Uterus (tissue), 4 donors: Measurements from ENCODE around the gene COL6A3. TPM values are rescaled to one million over a fixed set of nuclear protein-coding genes. Genes with fewer than 3 reads are reported as not detected.

ENCODE experiments used
- DNase-seq, 2 donors: peaks; one replicate each; pipeline ENCODE4 v3.0.0-alpha.2; 2019 to 2020
- H3K27ac ChIP-seq, 2 donors: fragments of 200-600 bp; sonication (generic); 1 replicate in 1 of 2; 2 replicates in 1 of 2; pipeline ENCODE4 v1.5.1; 2016 to 2018
- H3K27me3 ChIP-seq, 2 donors: fragments of 200-600 bp; sonication (generic); one replicate each; pipeline ENCODE4 v1.5.1; 2018 to 2019; ENCODE audit warnings: control low read depth in 1 of 2
- H3K36me3 ChIP-seq, 2 donors: fragments of 200-600 bp; sonication (generic); one replicate each; pipeline ENCODE4 v1.5.1; 2019; ENCODE audit warnings: control low read depth in 1 of 2
- H3K4me1 ChIP-seq, 2 donors: fragments of 200-600 bp; sonication (generic); one replicate each; pipeline ENCODE4 v1.5.1; 2018 to 2019; ENCODE audit warnings: control low read depth in 1 of 2
- H3K4me3 ChIP-seq, 2 donors: fragments of 200-600 bp; sonication (generic); 1 replicate in 1 of 2; 2 replicates in 1 of 2; pipeline ENCODE4 v1.5.1; 2018 to 2019; ENCODE audit warnings: mild to moderate bottlenecking in 1 of 2
- H3K9me3 ChIP-seq, 2 donors: fragments of 200-600 bp; sonication (generic); one replicate each; pipeline ENCODE4 v1.5.1; 2019; ENCODE audit warnings: control low read depth in 1 of 2
- CTCF ChIP-seq, 4 experiments: fragments of 200-600 bp in 2 of 4; fragments of 450-650 bp in 2 of 4; sonication (generic) in 2 of 4; IDR thresholded peaks; one replicate each; pipeline ENCODE4 v1.5.1; 2016 to 2019; ENCODE audit warnings: antibody characterized with exemption in 4 of 4, mild to moderate bottlenecking in 2 of 4, moderate library complexity in 1 of 4
- POLR2A ChIP-seq, 2 donors: fragments of 450-650 bp; IDR thresholded peaks; one replicate each; pipeline ENCODE4 v1.6.1; 2016; ENCODE audit warnings: antibody characterized with exemption in 2 of 2, mild to moderate bottlenecking in 1 of 2, moderate library complexity in 1 of 2
- intact Hi-C: fragments of 100-400 bp; cut with DNase I; formaldehyde crosslinking; loops from one replicate; pipeline ENCODE4 v1.15.1; 2023; ENCODE audit warnings: low total_unique reads
- total RNA-seq, 4 donors: library from RNA; depleted of rRNA in 3 of 4; stranded (reverse); fragments of >200 nt in 3 of 4; gene quantifications; one replicate each; pipeline versions ENCODE4 v1.1.0 to v1.2.4, GENCODE V29; 2014 to 2023
- donor health status: DM: yes; HTN: yes; CAD: no.

The COL6A3 gene
- total RNA-seq, 4 donors from 2014 or later, result 164 to 1,719 (median 447) TPM

DNA sequence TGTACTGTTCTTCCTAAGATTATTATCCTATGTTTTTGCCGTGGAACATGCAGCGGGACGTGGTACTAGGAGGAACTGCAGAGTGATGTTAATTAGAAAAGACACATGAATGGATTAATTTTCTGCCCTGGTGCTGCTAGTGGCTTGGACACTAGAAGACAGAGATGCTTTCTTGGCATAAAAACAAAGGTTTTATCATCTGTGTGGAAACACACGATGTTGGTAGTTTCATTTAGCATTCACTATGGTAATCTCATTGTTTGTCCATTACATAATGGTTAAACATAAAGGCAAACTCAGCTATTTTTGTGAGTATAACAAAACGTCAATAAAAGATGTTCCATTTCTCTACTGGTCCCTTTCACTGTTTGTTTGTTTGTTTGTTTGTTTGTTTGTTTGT is 22.8 kb downstream of the COL6A3 start:
- intact Hi-C loops, result no loop called here
- Histone ChIP-seq H3K4me1 (peaks cover 3 to 5% of the 10 kb centered on the region in 2 donors), H3K9me3 (no peaks in the 10 kb centered on the region), H3K27ac (peak overlapping the region; percentile 62 to 69), H3K36me3 (no peaks in the 10 kb centered on the region), H3K4me3 (no peak overlapping the region), H3K27me3 (no peaks in the 10 kb centered on the region)
- TF ChIP-seq POLR2A (IDR thresholded peaks at IDR 0.05), result no peak
- TF ChIP-seq CTCF (IDR thresholded peaks at IDR 0.05), result no peak
- no peak for DNase-seq

DNA sequence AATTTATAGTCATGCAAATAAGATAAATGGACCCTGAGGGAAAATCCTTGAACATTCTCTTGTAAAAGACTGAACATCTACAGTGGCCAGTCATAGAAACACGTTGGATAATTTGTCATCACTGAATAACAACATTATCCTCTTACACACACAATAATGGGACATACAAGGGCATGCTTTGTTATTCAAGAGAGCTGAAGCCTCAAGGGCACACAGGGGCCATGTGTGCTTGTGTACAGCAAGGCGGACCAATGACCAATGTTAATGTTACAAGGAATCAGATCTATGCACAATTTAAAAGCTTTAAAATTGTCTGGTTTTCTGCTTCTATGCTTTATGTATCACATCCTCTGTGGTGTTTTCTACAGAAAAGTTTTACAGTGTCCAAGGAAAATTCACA is 23.7 kb downstream of the COL6A3 start:
- Histone ChIP-seq H3K4me1 (peaks cover 3 to 5% of the 10 kb centered on the region in 2 donors), H3K9me3 (no peaks in the 10 kb centered on the region), H3K27me3 (no peaks in the 10 kb centered on the region), H3K36me3 (no peaks in the 10 kb centered on the region), H3K4me3 (no peak overlapping the region), H3K27ac (peak overlapping the region; percentile 62 to 69)
- no peak for DNase-seq
- TF ChIP-seq POLR2A (IDR thresholded peaks at IDR 0.05) (no peak), CTCF (IDR thresholded peaks at IDR 0.05) (no peak)
- intact Hi-C loops, result no loop called here

GRCh38 chr2:237389831-237390230 is 24.1 kb downstream of the COL6A3 start:
- H3K27me3 ChIP-seq, result no peaks in the 10 kb centered on the region
- peak overlapping the region; percentile 62 to 69 for H3K27ac ChIP-seq
- no peak for DNase-seq
- H3K4me1 ChIP-seq, result peaks cover 3 to 5% of the 10 kb centered on the region in 2 donors
- intact Hi-C loops, result no loop called here
- no peaks in the 10 kb centered on the region for H3K9me3 ChIP-seq
- TF ChIP-seq POLR2A (IDR thresholded peaks at IDR 0.05) (no peak), CTCF (IDR thresholded peaks at IDR 0.05) (no peak)
- H3K36me3 ChIP-seq, result no peaks in the 10 kb centered on the region
- H3K4me3 ChIP-seq, result no peak overlapping the region

GRCh38 chr2:237388036-237388435 is 25.9 kb downstream of the COL6A3 start:
- DNase-seq, result no peak
- TF ChIP-seq POLR2A (IDR thresholded peaks at IDR 0.05) (no peak), CTCF (IDR thresholded peaks at IDR 0.05) (no peak)
- no peaks in the 10 kb centered on the region for H3K27me3 ChIP-seq
- no peaks in the 10 kb centered on the region for H3K36me3 ChIP-seq
- peak overlapping the region; percentile 62 to 69 for H3K27ac ChIP-seq
- peaks cover 0 to 11% of the 10 kb centered on the region in 2 donors for H3K4me1 ChIP-seq
- intact Hi-C loops, result no loop called here
- no peak overlapping the region for H3K4me3 ChIP-seq
- no peaks in the 10 kb centered on the region for H3K9me3 ChIP-seq

DNA sequence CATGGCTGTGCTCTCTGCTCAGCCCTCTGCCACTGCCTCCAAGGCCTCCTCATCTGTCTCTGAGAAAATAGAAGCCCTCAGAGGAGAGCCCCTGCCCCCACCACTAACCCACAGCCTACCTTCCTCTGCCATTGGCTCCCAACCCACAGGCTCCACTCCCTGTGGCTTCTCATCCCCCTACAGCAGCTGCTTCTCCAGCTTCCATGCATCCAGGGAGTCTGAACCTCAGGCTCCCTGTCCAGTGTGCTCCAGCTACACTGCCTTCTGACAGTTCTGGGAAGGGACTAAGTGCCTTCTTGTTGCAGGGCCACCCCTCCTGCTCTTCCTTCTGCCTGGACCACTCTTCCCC is 29.3 kb downstream of the COL6A3 start:
- intact Hi-C loops, result no loop called here
- H3K27me3 ChIP-seq, result no peaks in the 10 kb centered on the region
- TF ChIP-seq POLR2A (IDR thresholded peaks at IDR 0.05) (no peak), CTCF (IDR thresholded peaks at IDR 0.05) (no peak)
- peak overlapping the region; percentile 76 to 78 for H3K27ac ChIP-seq
- no peaks in the 10 kb centered on the region for H3K36me3 ChIP-seq
- H3K4me3 ChIP-seq, result no peak overlapping the region
- peaks cover 0 to 7% of the 10 kb centered on the region in 2 donors for H3K4me1 ChIP-seq
- H3K9me3 ChIP-seq, result no peaks in the 10 kb centered on the region
- DNase-seq, result no peak
